ENCODE data around the gene SYMPK.

SYMPK gene

DNA sequence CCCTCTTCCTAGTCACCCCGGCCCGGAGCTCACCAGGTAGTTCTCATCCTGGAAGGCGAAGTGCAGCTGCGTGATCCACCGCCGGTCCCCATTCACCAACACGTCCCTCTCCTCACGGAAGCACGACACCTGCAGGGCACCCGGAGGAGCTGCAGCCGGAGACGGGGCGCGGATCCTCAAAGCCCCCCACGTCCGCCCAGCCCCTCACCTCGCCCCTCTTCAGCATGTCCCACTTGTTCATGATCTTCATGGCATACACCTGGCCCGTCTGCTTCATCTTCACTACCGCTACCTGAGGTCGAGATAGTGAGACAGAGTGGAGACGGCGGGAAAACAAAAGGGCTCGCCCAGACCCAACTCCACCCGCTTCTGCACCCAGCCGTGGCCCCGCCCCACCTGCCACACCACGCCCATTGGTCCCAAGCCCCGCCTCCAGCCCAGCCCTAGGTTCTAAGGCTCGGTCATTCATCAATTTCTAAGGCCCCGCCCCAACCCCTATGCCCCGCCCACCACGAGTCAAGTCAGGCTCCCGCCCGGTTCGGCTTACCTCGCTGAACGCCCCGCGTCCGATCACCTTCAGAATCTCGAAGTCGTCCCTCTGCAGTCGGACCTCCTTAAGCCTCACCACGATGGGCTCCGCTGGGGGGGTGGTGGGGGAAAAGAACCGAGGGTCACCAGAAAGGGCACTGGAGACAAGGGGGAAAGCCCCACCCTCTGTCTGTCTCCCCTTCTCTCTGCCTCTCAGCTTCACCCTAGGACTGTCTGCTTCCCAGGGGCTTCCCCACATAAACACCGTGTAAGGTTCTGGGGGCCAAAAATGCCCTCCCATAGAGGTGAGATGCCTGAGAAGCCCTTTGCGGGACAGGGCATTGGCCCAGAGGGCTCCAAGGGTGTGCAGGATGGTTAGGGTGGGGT lies 83.5 kb downstream of the SYMPK start:
- peak; percentile 96 for DNase-seq

GRCh38 chr19:45778010-45778661 lies 84.8 kb downstream of the SYMPK start:
- DNase-seq, result no peak

GRCh38 chr19:45777395-45777961 lies 85.5 kb downstream of the SYMPK start:
- DNase-seq, result no peak

- DNase-seq, result no peak
Measured at GRCh38 chr19:45774765-45775164, 88.2 kb downstream of the SYMPK start.

DNA sequence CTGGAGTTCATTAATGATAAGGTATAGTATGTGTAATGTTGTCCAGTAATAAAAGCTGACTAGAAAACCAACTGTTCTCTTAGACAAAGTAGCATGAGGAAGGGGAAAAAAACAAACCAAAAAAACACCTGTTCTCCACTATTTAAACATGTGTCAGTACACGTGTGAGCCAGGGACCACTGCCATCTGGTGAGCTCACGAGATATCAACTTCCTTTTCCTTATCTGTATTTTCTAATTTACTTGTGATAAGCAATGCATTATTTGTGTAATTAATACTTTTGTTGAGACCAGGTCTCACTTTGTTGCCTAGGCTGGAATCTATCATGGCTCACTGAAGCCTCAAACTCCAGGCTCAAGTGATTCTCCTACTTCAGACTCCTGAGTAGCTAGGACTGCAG lies 89.6 kb downstream of the SYMPK start:
- no peak for DNase-seq

DNA sequence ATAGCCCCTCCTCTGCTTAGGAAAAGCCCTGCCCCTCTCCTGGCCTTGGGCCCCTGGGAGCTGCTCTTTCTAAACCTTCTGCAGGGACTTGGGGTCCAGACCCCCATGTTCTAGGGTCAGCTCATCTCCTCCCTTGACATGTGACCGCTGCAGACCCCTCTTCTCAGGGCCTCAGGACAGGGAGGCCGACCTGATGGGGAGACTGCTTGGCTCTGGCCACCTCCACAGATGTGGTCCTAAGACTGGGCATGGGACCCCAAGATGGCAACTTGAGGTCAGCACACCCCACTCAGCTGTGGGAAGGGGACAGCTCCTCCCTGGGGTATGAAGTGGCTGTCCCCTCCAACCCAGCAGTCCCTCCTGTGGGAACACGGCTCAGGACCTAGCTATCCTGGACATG lies 90.0 kb downstream of the SYMPK start:
- DNase-seq, result no peak

- no peak for DNase-seq
Measured at GRCh38 chr19:45772130-45772840, 90.7 kb downstream of the SYMPK start.

DNA sequence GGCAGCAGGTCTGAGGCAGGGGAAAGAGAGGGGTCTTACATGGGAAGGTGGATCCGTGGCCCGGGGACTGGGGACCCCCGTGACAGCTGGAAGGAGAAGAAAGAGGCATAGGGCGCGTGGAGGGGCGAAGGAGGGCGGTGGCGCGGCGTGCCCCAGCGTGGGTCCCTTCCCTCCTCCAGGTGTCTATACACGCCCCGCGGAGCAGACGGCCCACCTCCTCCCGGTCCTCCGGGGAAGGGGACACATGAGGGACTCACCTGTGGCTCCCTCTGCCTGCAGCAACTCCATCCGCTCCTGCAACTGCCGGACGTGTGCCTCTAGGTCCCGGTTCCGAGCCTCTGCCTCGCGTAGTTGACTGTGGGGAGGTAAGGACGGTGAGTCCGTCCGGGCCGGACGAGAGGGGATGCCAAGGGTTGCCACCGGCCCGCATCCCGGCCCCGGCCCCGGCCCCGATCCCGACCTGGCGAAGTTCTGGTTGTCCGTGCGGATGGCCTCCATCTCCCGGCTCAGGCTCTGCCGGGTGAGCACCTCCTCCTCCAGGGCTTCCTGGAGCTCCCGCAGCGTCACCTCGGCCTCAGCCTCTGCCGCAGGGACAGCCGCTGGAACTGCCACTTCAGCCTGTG lies 91.5 kb downstream of the SYMPK start:
- no peak for DNase-seq

DNA sequence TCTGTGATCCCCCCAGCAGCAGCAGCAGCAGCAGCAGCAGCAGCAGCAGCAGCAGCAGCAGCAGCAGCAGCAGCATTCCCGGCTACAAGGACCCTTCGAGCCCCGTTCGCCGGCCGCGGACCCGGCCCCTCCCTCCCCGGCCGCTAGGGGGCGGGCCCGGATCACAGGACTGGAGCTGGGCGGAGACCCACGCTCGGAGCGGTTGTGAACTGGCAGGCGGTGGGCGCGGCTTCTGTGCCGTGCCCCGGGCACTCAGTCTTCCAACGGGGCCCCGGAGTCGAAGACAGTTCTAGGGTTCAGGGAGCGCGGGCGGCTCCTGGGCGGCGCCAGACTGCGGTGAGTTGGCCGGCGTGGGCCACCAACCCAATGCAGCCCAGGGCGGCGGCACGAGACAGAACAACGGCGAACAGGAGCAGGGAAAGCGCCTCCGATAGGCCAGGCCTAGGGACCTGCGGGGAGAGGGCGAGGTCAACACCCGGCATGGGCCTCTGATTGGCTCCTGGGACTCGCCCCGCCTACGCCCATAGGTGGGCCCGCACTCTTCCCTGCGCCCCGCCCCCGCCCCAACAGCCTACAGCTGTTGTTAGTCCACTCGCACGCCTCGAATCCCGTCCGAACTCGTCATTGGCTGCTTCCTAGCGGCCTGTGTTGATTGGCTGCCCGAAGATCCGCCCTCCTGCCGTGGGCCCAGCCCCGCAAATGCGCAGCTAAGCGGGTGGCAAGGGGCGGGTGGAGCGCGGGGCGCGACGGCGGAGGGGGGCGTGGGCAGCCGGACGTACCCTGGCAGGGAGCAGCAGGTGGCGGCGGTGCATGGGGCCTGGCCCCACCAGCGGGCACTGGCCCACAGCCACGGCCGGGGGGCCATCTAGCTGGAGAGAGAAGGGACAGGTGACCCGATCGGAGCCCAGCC lies 92.5 kb downstream of the SYMPK start:
- peak; percentile 94 for DNase-seq

DNA sequence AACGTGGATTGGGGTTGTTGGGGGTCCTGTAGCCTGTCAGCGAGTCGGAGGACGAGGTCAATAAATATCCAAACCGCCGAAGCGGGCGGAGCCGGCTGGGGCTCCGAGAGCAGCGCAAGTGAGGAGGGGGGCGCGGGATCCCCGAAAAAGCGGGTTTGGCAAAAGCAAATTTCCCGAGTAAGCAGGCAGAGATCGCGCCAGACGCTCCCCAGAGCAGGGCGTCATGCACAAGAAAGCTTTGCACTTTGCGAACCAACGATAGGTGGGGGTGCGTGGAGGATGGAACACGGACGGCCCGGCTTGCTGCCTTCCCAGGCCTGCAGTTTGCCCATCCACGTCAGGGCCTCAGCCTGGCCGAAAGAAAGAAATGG lies 93.1 kb downstream of the SYMPK start:
- no peak for DNase-seq

DNA sequence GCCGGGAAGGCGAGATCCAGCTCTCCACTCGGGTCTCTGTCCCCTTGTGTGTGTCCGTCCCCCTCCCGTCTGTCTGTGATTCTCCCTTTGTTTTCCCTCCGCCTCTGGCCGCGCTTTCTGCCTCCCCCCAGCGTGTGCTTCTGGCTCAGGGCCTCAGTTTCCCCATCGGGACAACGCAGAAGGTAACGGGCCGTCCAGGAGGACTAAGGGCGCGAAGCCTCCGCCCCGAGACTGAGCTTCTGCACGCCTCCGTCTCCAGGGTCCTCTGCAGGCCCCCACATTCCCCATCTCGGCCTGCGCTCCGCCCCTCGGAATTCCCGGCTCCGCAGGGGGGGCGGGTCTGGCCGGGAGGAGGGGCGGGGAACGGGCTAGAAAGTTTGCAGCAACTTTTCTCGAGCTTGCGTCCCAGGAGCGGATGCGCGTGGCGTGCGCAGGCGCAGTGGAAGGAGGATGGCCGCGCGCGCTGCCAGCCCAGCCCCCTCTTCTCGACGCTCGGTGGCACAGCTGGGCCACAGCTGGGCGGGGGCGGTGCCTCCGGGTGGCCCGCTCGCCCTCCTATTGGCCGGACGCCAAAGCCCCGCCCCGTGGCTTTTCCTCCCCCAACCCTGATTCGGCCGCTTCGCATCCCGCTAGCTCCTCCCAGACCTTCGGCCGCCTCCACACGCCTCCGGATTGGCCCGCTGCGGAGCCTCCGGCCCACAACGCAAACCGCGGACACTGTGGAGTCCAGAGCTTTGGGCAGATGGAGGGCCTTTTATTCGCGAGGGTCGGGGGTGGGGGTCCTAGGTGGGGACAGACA lies 93.8 kb downstream of the SYMPK start, which contains the start of gene SIX5:
Gene SIX5 (minus strand): TSS at position 269 of the 799 bp plus-strand sequence. CDS start 408 bp downstream, outside the sequence.
- DNase-seq, result peak; percentile 98

GRCh38 chr19:45768655-45768983 lies 94.3 kb downstream of the SYMPK start:
- peak; percentile 44 for DNase-seq

DNA sequence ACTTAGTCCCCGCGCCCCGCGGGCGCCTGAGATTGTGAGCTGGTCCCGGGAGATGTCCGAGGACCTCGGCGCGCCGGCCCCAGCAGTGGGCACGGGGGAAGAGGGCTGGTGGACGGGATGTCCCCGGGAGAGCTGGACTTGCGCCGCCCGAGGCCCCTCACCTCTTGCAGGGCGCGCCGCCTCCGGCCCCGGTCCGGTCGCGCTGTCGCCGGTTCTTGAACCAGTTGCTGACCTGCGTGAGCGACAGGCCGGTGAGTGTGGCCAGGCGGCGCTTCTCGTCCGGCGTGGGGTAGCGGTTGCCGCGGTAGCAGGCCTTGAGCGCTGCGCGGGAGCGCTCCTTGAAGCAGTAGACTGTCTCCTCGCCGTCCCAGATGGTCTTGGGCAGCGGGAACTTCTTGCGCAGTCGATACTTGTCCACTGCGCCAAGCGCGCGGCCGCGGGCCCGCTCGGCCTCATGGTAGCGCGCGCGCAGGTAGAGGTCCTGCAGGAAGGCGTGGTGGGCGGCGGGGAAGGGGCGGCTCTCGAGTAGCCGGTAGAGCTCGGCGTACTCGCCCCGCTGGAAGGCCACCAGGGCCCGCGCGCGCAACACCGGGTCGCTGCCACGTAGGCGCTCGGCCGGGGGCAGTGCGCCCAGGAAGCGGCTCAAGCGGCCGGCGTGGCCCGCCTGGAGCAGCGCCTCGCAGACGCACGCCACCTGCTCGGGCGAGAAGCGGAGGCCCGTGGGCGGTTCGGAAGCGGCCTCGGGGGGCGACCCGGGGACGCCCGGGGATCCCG lies 94.9 kb downstream of the SYMPK start:
- no peak for DNase-seq

DNA sequence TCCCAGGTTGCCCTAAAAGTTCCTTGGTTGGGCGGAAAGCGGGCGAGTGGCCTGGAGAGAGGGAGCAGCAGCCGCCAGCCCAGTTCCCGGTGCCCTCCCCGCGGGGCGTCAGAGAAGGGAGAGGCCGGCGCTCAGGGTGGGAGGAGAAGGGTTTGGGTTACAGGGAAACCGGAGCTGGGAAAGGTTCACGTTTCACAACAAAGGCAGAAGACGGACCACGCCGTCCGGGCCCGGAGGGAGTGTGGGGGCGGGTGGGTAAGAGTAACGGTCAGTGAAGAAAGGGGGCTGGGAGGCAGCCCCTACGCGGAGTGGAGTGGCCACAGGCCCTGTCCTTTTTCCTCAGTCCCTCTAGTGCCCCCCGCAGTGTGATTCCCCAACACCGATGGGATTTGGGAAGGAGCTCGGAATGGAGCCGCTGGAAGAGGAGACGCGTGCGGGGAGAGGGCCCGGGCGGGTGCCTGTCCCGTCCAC lies 95.5 kb downstream of the SYMPK start:
- DNase-seq, result no peak

DNA sequence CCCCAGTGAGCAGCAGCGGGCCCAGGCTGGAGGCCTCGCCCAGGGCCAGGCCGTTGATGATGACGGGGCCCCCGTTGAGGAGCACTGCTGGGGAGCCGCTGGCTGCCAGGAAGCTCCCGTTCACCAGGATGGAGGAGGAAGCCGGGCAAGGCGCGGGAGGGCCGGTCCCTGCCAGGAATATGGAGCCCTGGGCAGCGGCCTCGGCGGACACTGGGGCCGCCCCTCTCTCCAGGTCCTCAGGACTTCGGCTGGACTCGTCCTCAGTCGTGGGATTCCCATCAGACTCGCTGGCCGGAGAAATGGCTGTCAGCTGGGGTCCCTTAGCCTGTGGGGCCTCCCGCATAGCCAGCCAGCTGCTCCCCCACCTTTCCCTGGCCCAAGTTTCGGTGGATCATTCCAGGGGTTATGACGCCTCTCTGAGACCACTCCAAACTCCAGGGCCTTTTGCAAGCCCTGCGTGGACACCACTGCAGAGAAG lies 96.0 kb downstream of the SYMPK start:
- DNase-seq, result no peak

- DNase-seq, result no peak
Measured at GRCh38 chr19:45766296-45766868, 96.6 kb downstream of the SYMPK start.

DNA sequence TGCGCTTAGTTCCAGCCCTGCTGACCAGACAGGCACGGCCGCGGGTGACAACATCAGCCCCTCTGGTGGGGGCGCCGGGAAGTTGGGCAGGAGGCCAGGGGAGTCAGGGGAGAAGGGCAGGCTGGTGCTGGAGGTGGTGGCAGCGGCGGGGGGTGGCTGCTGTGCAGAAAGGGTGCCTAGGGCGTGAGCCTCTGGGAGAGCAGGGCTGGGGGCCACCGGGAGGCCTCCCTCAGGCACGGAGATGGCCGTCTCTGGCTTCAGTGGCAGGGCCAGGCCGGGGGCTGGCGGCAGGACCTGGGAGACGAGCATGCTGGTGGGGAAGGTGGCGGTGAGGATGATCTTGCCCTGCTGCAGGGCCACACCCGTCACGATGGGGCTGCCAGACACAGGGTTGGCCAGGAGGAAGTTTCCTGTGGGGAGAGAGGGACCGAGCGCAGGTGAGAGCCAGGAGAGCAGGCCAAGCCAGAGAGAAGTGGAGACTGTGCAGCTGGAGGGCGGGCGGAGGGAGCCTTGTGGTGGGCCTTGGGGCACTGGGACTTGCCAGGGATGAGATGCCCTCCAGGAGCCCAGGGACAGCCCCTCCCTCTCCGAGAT lies 97.1 kb downstream of the SYMPK start:
- no peak for DNase-seq

Measured in activated CD4-positive, alpha-beta T cell treated with anti-CD3 and anti-CD28 coated beads, Interleukin-2, Interleukin-6, amounts not matched to agents 100 ng/mL and 50 ng/mL, durations not matched to agents 16 hours and 8 hours (primary cell).